Measurements from ENCODE around the gene C12orf57.

DNA sequence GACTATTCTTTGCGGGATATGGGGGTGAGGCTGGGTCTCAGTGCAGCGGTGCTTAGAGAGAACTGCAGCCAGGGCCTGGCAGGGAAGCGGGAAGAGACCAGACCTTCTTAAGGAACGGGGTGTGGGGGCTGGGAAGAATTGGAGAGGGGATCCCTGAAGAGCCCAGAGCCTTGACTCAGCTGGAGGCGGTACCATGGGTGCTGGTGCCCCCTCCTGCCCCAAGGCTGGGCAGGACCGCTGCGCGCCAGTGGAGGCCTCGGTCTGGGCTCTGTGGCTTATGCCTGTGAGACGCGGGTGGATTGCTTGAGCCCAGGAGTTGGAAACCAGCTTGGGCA is 1.5 kb upstream of the C12orf57 start:
- TF ChIP-seq, protein P1, sequence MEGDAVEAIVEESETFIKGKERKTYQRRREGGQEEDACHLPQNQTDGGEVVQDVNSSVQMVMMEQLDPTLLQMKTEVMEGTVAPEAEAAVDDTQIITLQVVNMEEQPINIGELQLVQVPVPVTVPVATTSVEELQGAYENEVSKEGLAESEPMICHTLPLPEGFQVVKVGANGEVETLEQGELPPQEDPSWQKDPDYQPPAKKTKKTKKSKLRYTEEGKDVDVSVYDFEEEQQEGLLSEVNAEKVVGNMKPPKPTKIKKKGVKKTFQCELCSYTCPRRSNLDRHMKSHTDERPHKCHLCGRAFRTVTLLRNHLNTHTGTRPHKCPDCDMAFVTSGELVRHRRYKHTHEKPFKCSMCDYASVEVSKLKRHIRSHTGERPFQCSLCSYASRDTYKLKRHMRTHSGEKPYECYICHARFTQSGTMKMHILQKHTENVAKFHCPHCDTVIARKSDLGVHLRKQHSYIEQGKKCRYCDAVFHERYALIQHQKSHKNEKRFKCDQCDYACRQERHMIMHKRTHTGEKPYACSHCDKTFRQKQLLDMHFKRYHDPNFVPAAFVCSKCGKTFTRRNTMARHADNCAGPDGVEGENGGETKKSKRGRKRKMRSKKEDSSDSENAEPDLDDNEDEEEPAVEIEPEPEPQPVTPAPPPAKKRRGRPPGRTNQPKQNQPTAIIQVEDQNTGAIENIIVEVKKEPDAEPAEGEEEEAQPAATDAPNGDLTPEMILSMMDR (conservative IDR thresholded peaks at IDR 0.05 in 1 of 2, IDR thresholded peaks at IDR 0.05 in 1 of 2; ENCODE audit: extremely low read depth in 1 of 2, insufficient read depth in 1 of 2, low read depth in 1 of 2, low read length in 2 of 2) = no peak
- no peak for TF ChIP-seq EZH2 (IDR thresholded peaks at IDR 0.05; ENCODE audit: borderline replicate concordance, low read length)

All from mammary epithelial cell (primary cell).